HG02943 (cell line): ENCODE results near the gene TCIRG1.

Experiments
- ATAC-seq: cut with Tn5 transposase; IDR thresholded peaks from one replicate; pipeline ENCODE4 v1.9.1; 2021; ENCODE audit warnings: mild to moderate bottlenecking, low read depth, moderate library complexity; ENCODE audit not compliant: unreplicated experiment

Gene TCIRG1

DNA sequence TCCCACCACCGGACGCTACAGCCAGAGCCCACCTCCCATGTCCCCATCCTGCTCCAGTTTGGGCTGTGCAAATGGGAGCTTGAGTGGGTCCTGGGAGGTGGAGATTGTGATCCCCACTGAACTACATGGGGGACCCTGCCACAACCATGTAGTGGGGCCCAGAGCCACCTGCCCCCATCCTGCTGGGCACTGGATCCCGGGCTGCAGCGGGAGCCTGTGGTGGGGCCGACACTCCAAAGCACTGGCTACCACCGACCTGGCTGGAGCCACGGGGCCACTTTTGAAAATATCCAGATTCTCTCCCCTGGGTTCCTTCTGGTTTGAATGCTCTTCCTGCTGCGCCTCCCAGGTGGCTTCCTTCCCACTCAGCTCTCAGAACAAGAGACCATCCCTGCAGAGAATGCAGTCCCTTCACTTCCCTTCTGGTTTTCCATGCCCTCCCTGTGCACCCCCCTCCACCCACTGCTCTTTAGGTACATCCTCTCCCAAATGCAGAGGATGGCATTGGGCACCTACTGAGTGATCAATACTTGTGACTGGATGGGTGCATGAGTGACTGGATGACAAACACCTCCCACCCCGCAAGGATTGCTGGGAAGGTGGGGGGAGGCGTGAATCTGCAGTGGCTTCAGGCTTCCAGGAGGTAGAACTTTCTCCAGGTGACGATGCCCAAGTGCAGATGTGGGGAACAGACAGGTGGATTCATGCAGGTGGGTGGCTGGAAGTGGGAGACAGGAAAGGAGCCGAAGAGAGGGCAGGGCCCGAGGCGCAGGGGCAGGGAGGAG, 34.1 kb upstream of the TCIRG1 start:
- ATAC-seq = no peak

DNA sequence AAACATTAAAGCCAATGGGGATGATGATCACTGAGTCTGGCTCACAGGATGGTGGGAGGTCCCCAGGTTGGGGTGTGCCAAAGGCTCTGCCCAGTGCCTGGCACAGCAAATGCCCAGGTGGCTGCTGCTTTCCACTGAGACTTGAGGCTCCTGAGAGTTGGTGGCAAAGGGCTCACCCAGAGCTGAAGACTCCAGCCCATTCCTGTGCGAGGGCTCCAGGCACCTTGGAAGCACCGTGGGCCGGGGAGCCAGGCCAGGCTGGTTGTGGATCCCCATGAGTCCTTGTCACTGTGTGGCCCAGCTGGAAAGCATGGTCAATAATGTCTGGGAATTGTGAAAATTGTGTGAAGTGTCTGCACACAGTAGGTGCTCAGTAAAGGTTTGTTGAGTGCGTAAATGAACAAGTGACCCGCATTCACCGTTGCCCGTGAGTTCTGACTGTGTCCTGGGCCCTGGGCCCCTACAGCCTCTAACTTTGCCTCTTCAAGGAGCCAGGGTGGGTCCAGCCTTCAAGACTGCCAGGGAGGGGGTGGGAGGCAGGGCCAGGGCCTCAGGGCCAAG, 32.1 kb upstream of the TCIRG1 start:
- ATAC-seq = no peak

DNA sequence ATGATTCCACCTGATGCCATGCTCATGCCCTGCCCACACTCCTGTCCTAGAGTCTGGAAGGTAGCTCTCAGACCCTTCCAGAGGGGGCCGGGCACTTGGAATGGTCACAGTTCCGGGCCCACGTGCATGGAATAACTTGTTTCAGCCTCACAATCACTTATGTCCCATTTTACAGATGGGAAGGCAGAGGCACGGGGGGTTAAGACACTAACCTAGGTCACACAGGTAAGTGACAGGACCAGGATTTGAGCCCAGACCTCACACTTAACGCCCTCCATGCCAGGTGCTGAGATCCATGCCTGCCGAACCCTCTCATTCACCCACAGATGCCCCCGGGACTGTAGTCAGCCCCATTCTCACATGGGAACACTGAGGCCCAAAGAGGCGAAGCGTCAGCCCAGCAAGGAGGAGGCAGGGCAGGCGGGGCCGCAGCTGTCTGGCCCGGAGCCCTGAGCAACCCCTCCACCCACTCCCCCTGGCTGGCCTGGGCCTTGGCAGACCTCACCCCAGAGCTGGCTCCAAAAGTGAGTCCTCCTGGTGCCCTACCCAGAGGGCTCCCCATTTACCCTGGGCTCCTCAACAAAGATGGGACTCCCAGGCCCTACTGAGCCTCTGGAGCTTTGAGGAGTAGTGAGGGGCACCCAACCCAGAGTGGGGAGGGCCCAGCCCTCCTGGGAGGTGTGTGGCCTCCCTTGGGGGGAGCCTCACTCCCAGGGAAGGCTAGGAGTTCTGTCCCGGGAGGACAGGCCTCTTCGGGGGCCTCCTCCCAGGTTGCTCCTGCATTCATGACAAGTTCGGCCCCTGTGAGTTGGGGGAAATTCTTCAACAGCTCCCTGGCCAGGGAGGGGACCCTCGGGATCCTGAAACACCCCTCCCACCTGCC, 31.1 kb upstream of the TCIRG1 start:
- no peak for ATAC-seq

DNA sequence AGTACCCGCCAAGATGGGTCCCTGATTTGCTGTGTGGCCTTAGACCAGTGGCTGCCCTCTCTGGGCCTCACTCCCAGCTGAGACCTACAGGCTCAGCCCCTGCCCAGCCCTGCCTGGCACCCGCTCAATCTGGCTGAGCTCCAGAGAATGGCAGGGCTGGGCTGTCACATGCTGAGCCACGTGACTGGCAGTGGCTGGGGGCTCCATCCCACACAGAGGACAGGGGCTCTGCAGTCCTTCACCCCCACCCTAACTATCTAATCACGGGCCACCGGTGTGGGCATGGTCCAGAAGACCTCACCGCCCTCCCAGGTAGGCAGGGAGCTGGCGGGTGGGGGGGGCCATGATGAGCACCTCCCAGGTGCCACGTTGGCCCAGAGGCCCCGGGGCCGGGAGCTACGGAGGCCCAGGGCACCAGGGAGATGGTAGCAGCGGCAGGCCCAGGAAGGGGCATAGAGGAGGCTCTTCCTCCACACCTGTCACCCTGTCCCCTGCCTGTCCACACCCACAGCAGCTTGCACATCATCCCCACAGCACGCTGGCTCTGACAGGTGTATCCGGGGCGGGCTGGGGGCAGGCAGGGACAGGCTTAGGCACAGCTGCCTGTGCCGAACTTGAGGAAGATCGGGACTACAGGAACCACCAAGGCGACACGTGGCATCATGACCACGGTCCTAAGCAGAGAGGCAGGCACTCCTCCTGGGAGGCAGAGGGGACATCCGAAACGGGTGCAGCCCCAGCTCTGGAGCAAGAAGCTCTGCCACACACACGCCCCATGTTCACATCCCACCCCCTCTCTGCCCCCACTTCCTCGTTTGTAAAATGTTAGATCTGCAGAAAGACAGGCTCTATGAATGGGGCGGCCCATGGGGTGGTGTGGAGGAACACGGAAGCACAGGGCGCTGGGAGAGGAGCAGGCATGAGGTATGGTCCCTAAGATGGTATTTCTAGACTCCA, 30.2 kb upstream of the TCIRG1 start:
- ATAC-seq = no peak

GRCh38 chr11:68009391-68010089, 29.3 kb upstream of the TCIRG1 start:
- ATAC-seq = no peak

DNA sequence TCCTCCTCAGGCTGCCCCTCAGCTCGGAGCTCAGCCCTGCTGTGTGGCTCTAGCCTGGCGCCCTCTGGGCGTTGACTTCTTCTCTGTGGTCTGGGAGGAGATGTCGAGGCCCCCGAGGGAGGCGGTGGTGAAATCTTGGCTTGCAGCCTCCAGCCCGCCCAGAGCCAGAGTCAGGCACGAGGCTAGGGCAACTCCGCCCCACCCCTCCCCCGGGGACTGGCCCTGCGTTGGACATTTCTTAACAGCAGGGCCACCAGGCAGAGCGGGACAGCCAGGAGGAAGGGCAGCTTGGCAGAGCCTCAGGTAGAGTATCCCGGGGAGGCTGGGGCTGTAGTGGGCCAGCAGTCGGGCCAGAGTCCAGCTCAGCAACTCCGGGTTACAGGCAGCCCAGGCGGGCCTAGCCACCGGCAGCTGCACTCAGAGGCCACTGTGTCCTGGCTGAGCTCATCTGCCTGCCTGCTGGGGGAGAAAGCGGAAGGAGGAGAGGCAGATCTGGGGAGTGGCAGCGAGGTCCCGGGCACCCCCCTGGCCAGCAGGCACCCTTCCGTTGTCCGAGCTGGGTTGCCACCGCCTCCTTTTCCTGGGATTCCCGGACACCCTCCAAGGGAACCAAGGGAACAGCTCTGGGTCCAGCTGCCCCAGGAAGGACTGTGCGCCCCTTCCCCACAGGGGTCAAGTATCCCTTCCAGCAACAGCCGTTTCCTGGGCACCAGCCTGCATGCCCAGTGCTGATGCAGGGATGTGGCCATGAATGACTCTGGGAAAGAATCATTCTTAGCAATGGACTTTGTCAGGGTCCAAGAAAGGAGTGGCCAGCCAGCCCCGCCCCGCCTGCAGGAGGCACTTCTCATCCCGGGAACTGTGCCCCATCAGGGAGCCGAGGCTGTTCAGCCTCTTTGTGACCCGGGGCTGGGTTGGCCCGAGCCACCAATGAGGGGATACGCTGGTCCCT, 28.5 kb upstream of the TCIRG1 start, which contains the start of gene ALDH3B1:
Gene ALDH3B1 (plus strand): TSS at position 238 of the 952 bp plus-strand sequence. CDS start 4,971 bp downstream, outside the sequence.
- ATAC-seq = no peak

DNA sequence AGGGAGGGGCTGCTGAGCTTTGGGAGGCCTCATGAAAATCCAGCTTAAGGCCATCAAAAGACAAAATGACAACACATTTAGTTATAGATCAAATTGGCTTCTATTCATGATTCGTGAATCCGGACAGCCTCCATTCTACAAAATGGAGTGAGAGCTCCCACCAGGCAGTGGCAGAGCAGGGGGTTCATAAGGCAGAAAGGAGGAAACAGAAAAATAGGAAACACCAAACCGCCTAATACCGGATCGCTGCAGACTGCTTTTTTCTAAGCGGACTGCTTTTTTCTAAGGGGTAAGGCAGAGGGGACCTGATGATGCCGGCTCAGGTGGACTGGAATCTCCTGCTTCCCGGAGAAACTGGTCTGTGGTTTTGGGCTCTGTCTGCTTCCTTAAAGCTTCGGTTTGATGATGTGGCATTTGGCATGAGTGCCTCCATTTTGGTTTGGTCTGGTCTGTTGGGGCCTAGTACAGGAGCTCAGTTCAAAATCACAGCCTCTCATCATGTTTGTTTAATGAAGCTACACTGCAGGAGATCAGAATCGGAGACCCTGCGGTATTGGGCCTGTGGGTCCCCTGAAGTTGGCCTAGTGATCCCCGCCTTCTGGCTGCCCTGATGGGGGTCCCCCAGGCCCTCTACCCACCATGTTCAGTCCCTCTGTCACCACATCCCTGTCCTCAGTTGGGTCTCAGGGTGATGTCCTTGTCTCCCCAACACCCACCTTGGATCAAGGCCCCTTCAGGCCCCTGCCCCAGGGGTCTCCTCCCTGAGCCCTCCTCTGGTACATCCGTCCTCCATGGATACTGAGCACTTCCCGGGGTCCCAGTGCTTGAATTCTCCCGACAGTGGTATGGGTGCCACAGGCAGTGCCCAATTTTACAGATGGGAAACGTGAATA, 27.5 kb upstream of the TCIRG1 start:
- no peak for ATAC-seq

DNA sequence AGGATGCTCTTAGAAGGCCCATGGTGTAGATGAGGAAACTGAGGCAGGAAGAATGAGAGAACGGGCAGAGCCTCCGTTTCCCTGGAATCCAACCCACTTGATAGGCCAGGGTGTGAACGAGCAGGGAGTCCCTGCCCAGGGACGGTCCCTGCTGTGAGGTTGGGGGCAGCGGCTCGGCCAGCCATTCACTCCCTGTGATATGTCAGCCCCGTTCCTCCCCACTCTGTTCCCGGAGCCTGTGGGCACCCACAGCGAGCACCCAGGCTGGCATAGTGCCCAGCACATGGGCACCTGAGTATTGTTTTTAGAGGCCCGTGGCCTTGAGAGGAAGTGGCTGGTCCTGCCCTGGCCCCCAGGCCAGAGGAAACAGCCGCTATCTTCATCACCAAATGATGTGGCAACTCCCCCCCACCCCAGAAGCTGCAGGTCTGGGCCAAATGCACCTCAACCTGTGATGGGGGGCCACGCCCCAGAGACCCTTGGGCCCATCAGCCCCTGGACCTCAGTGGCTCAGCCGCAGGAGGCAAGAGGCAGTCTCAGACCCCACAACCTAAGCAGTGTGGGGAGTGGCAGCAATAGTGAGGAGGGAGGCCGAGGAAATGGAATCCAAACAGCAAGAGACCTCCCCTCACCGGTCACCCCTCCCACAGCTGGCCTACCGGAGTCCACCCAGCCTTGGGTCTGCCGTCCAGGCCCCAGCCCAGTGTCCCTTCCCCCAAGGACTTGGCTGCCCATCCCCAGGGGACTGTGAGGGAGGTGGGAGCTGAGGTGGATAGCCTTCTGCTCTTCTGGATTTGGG, 26.6 kb upstream of the TCIRG1 start:
- no peak for ATAC-seq

- ATAC-seq = no peak
Observed at GRCh38 chr11:68012843-68013610, 25.8 kb upstream of the TCIRG1 start.

- no peak for ATAC-seq
Observed at GRCh38 chr11:68013611-68014156, 25.1 kb upstream of the TCIRG1 start.

DNA sequence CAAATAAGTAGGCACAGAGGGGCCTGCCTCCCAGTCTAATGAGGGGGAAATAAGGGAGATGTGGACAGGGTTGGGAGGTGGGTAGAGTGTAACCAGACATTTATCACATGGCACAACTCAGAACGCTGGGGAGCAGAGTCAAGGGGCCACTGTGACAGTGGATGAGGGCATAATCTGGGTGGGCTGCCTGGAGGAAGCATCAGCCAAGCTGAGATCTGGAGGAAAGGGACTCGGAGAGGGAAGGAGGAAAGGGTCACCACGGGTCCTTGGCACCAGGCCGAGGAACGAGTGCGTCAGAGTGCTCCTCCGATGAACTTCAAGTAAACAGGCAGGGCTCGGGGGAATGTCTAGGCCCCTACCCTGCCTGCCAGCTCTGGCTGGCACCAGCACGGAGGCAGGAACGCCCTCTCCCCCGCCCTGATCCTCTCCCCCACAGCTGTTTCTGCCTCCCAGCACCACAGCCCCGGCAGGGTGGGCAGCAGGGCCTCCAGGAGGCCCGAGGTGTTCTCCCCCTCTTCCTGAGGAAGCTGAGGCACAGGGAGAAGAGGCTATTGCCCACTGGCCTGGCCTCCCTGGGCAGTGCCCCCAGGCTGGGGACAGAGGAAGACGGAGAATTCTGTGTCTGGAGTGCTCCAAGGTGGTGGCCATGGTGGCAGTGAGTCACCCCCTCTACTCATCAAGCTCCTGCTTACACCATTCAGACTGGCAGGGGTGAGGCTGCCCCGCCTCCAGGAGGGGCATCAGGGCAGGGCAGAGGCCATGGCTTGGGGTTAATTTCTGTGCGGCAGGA, 24.5 kb upstream of the TCIRG1 start:
- ATAC-seq = no peak

DNA sequence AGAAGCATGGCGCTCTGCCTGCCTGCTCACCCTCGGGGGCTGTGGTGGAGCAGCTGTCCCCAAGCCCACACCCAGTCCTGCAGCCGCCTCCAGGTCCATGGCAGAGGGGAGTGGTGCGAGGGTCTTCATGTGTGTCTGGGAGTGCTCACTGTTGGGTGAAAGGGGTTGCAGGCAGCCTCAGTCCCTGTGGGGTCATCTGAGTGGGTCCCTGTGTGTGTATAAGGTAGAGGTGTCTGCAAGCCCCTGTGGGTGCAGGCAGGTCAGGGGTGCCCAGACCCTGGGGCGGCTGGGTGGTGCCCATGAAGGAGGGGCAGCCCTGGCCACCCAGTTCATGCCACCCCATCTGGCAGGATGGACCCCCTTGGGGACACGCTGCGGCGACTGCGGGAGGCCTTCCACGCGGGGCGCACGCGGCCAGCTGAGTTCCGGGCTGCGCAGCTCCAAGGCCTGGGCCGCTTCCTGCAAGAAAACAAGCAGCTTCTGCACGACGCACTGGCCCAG, 23.8 kb upstream of the TCIRG1 start:
- no peak for ATAC-seq

- no peak for ATAC-seq
Observed at GRCh38 chr11:68015467-68015866, 23.4 kb upstream of the TCIRG1 start.

GRCh38 chr11:68016161-68016903, 22.5 kb upstream of the TCIRG1 start:
- no peak for ATAC-seq
